Activated B cell treated with CpG ODN at 0.5 μM for 24 hours (primary cell): Measurements from ENCODE around the gene ACAT1. TPM values are rescaled to one million over a fixed set of nuclear protein-coding genes. Genes with fewer than 3 reads are reported as not detected.

Source experiments
- ATAC-seq: fragments of 200-7000 bp; cut with Tn5 transposase; one replicate; pipeline ENCODE4 v1.10.0; 2021; ENCODE audit warnings: low read depth, mild to moderate bottlenecking, moderate library complexity
- CTCF ChIA-PET: fragments of 350-600 bp; sonication (Branson Sonifier 250); formaldehyde crosslinking; loops from one replicate; lab custom pipeline; 2021; ENCODE audit warnings: antibody characterized with exemption; lab: Charles Lee
- POLR2A ChIA-PET: fragments of 350-600 bp; sonication (Branson Sonifier 250); formaldehyde crosslinking; loops from one replicate; lab custom pipeline; 2021; ENCODE audit warnings: antibody characterized with exemption; lab: Charles Lee
- DNase-seq: peaks from one replicate; pipeline ENCODE4 v3.0.0; 2022
- H3K27ac Mint-ChIP-seq: one replicate; pipeline ENCODE4 v1.8.0; 2020; ENCODE audit warnings: mixed read lengths
- H3K27me3 Mint-ChIP-seq: one replicate; pipeline ENCODE4 v1.8.0; 2021; ENCODE audit warnings: mixed read lengths
- H3K36me3 Mint-ChIP-seq: one replicate; pipeline ENCODE4 v1.8.0; 2021; ENCODE audit warnings: low read depth, mixed read lengths
- H3K4me1 Mint-ChIP-seq: one replicate; pipeline ENCODE4 v1.8.0; 2021; ENCODE audit warnings: mixed read lengths
- H3K4me3 Mint-ChIP-seq: one replicate; pipeline ENCODE4 v1.8.0; 2020; ENCODE audit warnings: mild to moderate bottlenecking, mixed read lengths
- H3K9me3 Mint-ChIP-seq: one replicate; pipeline ENCODE4 v1.8.0; 2020; ENCODE audit warnings: mixed read lengths
- CTCF ChIP-seq: fragments of 200-600 bp; IDR thresholded peaks from one replicate; pipeline ENCODE4 v1.8.0; 2022; ENCODE audit warnings: antibody characterized with exemption, mild to moderate bottlenecking
- intact Hi-C: fragments of 100-400 bp; cut with micrococcal nuclease; formaldehyde crosslinking; loops from one replicate; pipeline ENCODE4 v1.15.1; 2024
- total RNA-seq: library from RNA; stranded (reverse); gene quantifications from 2 replicates; pipeline ENCODE4 v1.2.3, GENCODE V29; 2022

Gene ACAT1
- total RNA-seq, 1 donor from 2014 or later = 51.1 TPM

GRCh38 chr11:108167624-108168023, 46.3 kb downstream of the ACAT1 start:
- CTCF ChIA-PET = no interaction called here
- peaks cover 59% of the 10 kb centered on the region for H3K36me3 Mint-ChIP-seq
- H3K27ac Mint-ChIP-seq = no peak overlapping the region

GRCh38 chr11:108170184-108170583, 48.8 kb downstream of the ACAT1 start:
- intact Hi-C loops = no loop called here
- CTCF ChIA-PET = no interaction called here
- no peak for TF ChIP-seq CTCF
- POLR2A ChIA-PET = no interaction called here
- Mint-ChIP-seq H3K27me3 (no peaks in the 10 kb centered on the region), H3K4me1 (peaks cover 20% of the 10 kb centered on the region), H3K36me3 (peaks cover 76% of the 10 kb centered on the region), H3K4me3 (no peak overlapping the region), H3K9me3 (no peaks in the 10 kb centered on the region), H3K27ac (peak overlapping the region; percentile 19)
- DNase-seq (no peak), ATAC-seq (no peak)

More at GRCh38 chr11:108167624-108168023, 46.3 kb downstream of the ACAT1 start:
- peaks cover 8% of the 10 kb centered on the region for H3K4me1 Mint-ChIP-seq
- no peak overlapping the region for H3K4me3 Mint-ChIP-seq
- H3K9me3 Mint-ChIP-seq = no peaks in the 10 kb centered on the region
- ATAC-seq (no peak), DNase-seq (no peak)
- intact Hi-C loops = no loop called here
- no peak for TF ChIP-seq CTCF
- H3K27me3 Mint-ChIP-seq = no peaks in the 10 kb centered on the region
- POLR2A ChIA-PET = no interaction called here

GRCh38 chr11:108177570-108177969, 56.2 kb downstream of the ACAT1 start:
- Mint-ChIP-seq H3K9me3 (no peaks in the 10 kb centered on the region), H3K27me3 (no peaks in the 10 kb centered on the region), H3K4me3 (no peak overlapping the region), H3K4me1 (peaks cover 24% of the 10 kb centered on the region), H3K27ac (no peak overlapping the region), H3K36me3 (peaks cover 77% of the 10 kb centered on the region)
- TF ChIP-seq CTCF = no peak
- intact Hi-C loops = no loop called here
- no peak for DNase-seq
- ChIA-PET POLR2A (no interaction called here), CTCF (no interaction called here)
- no peak for ATAC-seq

DNA sequence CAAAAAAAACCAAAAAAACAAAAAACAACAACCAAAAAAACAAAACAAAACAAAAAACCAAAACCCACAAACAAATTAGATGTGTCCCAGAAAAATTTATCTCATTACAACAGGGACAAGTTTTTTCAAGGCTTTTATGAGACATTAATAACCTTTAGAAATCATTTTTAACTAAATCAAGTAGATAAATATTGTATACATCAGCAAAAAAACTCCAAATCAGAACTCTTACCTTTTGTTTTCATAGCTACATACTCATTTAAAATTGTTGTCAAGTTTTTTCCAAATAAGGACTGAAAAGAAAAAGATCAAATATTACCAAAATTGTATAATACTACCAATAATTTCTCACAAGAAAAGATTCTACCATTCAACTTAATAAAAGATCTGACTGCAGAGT, 72.4 kb downstream of the ACAT1 start:
- ChIA-PET POLR2A (interaction anchor here (0.6 to 0.7 kb wide), 2 partner anchors 25 to 29 kb away, joined by 6 to 7 read pairs; partner anchors contain the start of gene NPAT), CTCF (no interaction called here)
- intact Hi-C loops = no loop called here

GRCh38 chr11:108196901-108197300, 75.5 kb downstream of the ACAT1 start:
- no peaks in the 10 kb centered on the region for H3K9me3 Mint-ChIP-seq
- no peak for ATAC-seq
- intact Hi-C loops = no loop called here
- POLR2A ChIA-PET = interaction anchor here (0.6 kb wide), 1 partner anchor 25 kb away, joined by 3 read pairs; the partner anchor contains the start of gene NPAT
- no peak overlapping the region for H3K27ac Mint-ChIP-seq
- no peak for DNase-seq
- H3K4me3 Mint-ChIP-seq = no peak overlapping the region
- peaks cover 59% of the 10 kb centered on the region for H3K36me3 Mint-ChIP-seq
- no peak for TF ChIP-seq CTCF
- H3K4me1 Mint-ChIP-seq = peaks cover 60% of the 10 kb centered on the region
- no peaks in the 10 kb centered on the region for H3K27me3 Mint-ChIP-seq
- CTCF ChIA-PET = no interaction called here

More for the DNA sequence above, 72.4 kb downstream of the ACAT1 start:
- H3K27ac Mint-ChIP-seq = no peak overlapping the region
- no peak for TF ChIP-seq CTCF
- ATAC-seq = no peak
- no peaks in the 10 kb centered on the region for H3K9me3 Mint-ChIP-seq
- DNase-seq = no peak
- H3K4me3 Mint-ChIP-seq = no peak overlapping the region
- peaks cover 70% of the 10 kb centered on the region for H3K36me3 Mint-ChIP-seq
- no peaks in the 10 kb centered on the region for H3K27me3 Mint-ChIP-seq
- peaks cover 32% of the 10 kb centered on the region for H3K4me1 Mint-ChIP-seq

Other genes with a start within 250 kb of the ACAT1 start
- gene RAB39A, start 193.1 kb upstream of the ACAT1 start, total RNA-seq = 3.6 and 4.1 TPM in 2 replicates
- 38.4 and 42.0 TPM in 2 replicates for gene CUL5, start 112.7 kb upstream of the ACAT1 start, total RNA-seq
- gene NPAT, start 101.1 kb downstream of the ACAT1 start, total RNA-seq = 34.4 and 38.1 TPM in 2 replicates
- 164 and 184 TPM in 2 replicates for gene ATM, start 101.5 kb downstream of the ACAT1 start, total RNA-seq